ENCODE measurements around the gene KRTAP10-12. TPM values are rescaled to one million over a fixed set of nuclear protein-coding genes. Genes with fewer than 3 reads are reported as not detected.
A peak's percentile ranks its signal among the peaks of the same experiment; 100 is the strongest.

The KRTAP10-12 gene
- total RNA-seq, 2 experiments from 2014 or later = not detected

GRCh38 chr21:44695184-44695583 is 1.8 kb upstream of the KRTAP10-12 start:
- Mint-ChIP-seq H3K36me3 (peaks cover 7% of the 10 kb centered on the region), H3K27ac (no peak overlapping the region), H3K4me1 (peaks cover 4% of the 10 kb centered on the region), H3K27me3 (peaks cover 64% of the 10 kb centered on the region), H3K4me3 (no peak overlapping the region), H3K9me3 (ENCODE audit: low read depth) (peaks cover 10% of the 10 kb centered on the region)
- CTCF ChIA-PET = interaction anchor here (1.3 kb wide), 1 partner anchor 9 kb away, joined by 3 read pairs; no protein-coding TSS in a partner anchor
- ATAC-seq (no peak), DNase-seq (no peak)

DNA sequence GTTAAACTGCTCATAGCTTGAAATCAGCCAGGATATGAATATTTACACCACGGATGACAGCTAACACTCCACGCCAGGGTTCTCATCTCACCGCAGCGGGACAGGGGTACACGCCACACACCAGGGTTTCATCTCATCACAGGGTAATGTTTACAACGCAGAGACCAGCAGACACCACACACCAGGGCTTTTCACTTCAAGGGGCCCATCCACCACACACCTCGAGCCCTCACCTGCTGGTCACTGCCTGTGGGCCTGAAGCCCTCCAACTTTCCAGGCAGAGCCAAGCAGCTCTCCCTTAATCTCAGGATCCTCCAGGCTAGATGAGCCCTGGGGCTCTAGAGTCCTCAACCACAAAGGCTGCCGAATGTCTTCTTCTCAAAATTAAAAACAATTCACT is 1.3 kb upstream of the KRTAP10-12 start:
- peaks cover 63% of the 10 kb centered on the region for H3K27me3 Mint-ChIP-seq
- H3K27ac Mint-ChIP-seq = no peak overlapping the region
- no peak overlapping the region for H3K4me3 Mint-ChIP-seq
- CTCF ChIA-PET = interaction anchor here (1.3 kb wide), 1 partner anchor 10 kb away, joined by 3 read pairs; no protein-coding TSS in a partner anchor
- peaks cover 7% of the 10 kb centered on the region for H3K36me3 Mint-ChIP-seq
- peaks cover 10% of the 10 kb centered on the region for H3K9me3 Mint-ChIP-seq (ENCODE audit: low read depth)
- no peak for DNase-seq
- no peak for ATAC-seq
- peaks cover 4% of the 10 kb centered on the region for H3K4me1 Mint-ChIP-seq

- ATAC-seq (no peak), DNase-seq (no peak)
- Mint-ChIP-seq H3K27ac (no peak overlapping the region), H3K4me3 (no peak overlapping the region), H3K36me3 (peaks cover 7% of the 10 kb centered on the region), H3K9me3 (ENCODE audit: low read depth) (peaks cover 10% of the 10 kb centered on the region), H3K4me1 (peaks cover 4% of the 10 kb centered on the region), H3K27me3 (peaks cover 66% of the 10 kb centered on the region)
- CTCF ChIA-PET = no interaction called here
Observed at GRCh38 chr21:44696572-44696971, 400 bp upstream of the KRTAP10-12 start.

- Mint-ChIP-seq H3K4me3 (no peak overlapping the region), H3K36me3 (peaks cover 2% of the 10 kb centered on the region), H3K27ac (no peak overlapping the region), H3K9me3 (ENCODE audit: low read depth) (peaks cover 4% of the 10 kb centered on the region), H3K27me3 (peaks cover 66% of the 10 kb centered on the region), H3K4me1 (peaks cover 4% of the 10 kb centered on the region)
- ATAC-seq = no peak
- CTCF ChIA-PET = interaction anchor here (1.1 kb wide), 1 partner anchor 188 kb away, joined by 3 read pairs; no protein-coding TSS in a partner anchor
- DNase-seq = no peak
Observed at GRCh38 chr21:44697811-44698734, 1.1 kb downstream of the KRTAP10-12 start.

GRCh38 chr21:44699502-44700001 is 2.6 kb downstream of the KRTAP10-12 start:
- Mint-ChIP-seq H3K27me3 (peaks cover 77% of the 10 kb centered on the region), H3K9me3 (ENCODE audit: low read depth) (no peaks in the 10 kb centered on the region), H3K27ac (no peak overlapping the region), H3K4me1 (no peaks in the 10 kb centered on the region), H3K36me3 (no peaks in the 10 kb centered on the region), H3K4me3 (no peak overlapping the region)
- DNase-seq = no peak
- no peak for ATAC-seq
- CTCF ChIA-PET = no interaction called here

- DNase-seq = peak; percentile 34
- no peak overlapping the region for H3K4me3 Mint-ChIP-seq
- no peaks in the 10 kb centered on the region for H3K9me3 Mint-ChIP-seq (ENCODE audit: low read depth)
- no peaks in the 10 kb centered on the region for H3K4me1 Mint-ChIP-seq
- H3K36me3 Mint-ChIP-seq = peaks cover 1% of the 10 kb centered on the region
- CTCF ChIA-PET = no interaction called here
- no peak overlapping the region for H3K27ac Mint-ChIP-seq
- peaks cover 85% of the 10 kb centered on the region for H3K27me3 Mint-ChIP-seq
- no peak for ATAC-seq
Observed at GRCh38 chr21:44700101-44701022, 3.4 kb downstream of the KRTAP10-12 start.

DNA sequence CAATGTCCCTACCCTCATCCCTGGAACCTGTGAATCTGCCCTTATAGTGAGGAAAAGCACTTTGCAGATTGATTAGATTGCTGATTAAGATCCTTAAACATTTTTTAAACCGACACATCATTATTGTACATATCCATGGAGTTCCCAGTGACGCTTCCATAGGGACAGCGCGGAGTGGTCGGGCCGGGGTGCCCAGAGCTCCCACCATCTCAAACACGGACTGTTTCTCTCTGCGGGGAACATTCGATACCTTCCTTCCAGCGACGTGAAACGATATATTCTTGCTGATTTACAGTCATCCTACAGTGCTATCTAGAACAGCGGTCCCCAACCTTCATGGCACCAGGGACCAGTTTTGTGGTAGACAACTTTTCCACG is 4.0 kb downstream of the KRTAP10-12 start:
- no peaks in the 10 kb centered on the region for H3K9me3 Mint-ChIP-seq (ENCODE audit: low read depth)
- H3K4me1 Mint-ChIP-seq = no peaks in the 10 kb centered on the region
- H3K27ac Mint-ChIP-seq = no peak overlapping the region
- no peak overlapping the region for H3K4me3 Mint-ChIP-seq
- DNase-seq = no peak
- H3K36me3 Mint-ChIP-seq = peaks cover 6% of the 10 kb centered on the region
- no peak for ATAC-seq
- CTCF ChIA-PET = interaction anchor here (1.0 kb wide), 1 partner anchor 9 kb away, joined by 3 read pairs; no protein-coding TSS in a partner anchor
- H3K27me3 Mint-ChIP-seq = peaks cover 89% of the 10 kb centered on the region

DNA sequence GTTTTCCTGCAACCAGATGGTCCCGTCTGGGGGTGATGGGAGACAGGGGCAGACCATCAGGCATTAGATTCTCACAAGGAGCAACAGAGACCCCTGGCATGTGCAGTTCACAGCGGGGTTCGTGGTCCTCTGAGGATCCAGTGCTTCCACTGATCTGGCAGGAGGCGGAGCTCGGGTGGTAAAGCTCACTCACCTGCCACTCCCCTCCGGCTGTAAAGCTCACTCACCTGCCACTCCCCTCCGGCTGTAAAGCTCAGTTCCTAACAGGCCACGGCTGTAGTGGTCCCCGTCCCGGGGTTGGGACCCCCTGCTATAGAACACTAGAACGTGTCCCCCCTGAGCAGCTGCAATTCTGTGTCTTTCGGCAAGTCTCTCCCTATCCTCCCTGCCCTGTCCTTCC is 4.6 kb downstream of the KRTAP10-12 start:
- H3K27me3 Mint-ChIP-seq = peaks cover 90% of the 10 kb centered on the region
- no peaks in the 10 kb centered on the region for H3K9me3 Mint-ChIP-seq (ENCODE audit: low read depth)
- no peaks in the 10 kb centered on the region for H3K4me1 Mint-ChIP-seq
- no peak overlapping the region for H3K4me3 Mint-ChIP-seq
- ATAC-seq = no peak
- DNase-seq = peak; percentile 35
- no peak overlapping the region for H3K27ac Mint-ChIP-seq
- CTCF ChIA-PET = interaction anchor here (1.0 kb wide), 1 partner anchor 10 kb away, joined by 3 read pairs; no protein-coding TSS in a partner anchor
- H3K36me3 Mint-ChIP-seq = peaks cover 9% of the 10 kb centered on the region

DNA sequence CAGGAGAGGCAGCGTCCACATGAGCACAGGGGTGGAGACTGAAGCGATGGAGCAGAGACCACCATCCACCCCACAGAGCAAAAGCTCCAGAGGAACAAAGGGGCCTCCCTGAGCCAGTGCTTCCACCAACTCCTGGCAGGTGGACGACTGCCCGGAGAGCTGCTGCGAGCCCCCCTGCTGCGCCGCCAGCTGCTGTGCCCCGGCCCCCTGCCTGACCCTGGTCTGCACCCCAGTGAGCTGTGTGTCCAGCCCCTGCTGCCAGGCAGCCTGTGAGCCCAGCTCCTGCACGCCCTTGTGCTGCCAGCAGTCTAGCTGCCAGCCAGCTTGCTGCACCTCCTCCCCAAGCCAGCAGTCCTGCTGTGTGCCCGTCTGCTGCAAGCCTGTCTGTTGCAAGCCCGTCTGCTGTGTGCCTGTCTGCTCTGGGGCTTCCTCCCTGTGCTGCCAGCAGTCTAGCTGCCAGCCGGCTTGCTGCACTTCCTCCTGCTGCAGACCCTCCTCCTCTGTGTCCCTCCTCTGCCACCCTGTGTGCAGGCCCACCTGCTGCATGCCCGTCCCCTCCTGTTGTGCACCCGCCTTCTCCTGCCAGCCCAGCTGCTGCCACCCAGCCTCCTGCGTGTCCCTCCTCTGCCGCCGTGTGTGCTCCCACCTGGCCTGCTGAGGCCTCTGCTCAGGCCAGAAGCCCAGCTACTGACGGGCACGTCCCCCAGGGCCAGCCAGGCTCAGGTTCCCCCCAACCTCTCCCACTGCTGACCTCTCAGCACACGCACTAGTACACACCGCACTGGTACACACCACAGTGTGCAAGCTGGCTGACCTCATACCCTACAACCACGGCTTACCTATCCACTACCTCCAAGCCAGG is 5.4 kb downstream of the KRTAP10-12 start:
- CTCF ChIA-PET = interaction anchor here (1.0 kb wide), 2 partner anchors 10 to 192 kb away, joined by 3 read pairs; no protein-coding TSS in a partner anchor

DNA sequence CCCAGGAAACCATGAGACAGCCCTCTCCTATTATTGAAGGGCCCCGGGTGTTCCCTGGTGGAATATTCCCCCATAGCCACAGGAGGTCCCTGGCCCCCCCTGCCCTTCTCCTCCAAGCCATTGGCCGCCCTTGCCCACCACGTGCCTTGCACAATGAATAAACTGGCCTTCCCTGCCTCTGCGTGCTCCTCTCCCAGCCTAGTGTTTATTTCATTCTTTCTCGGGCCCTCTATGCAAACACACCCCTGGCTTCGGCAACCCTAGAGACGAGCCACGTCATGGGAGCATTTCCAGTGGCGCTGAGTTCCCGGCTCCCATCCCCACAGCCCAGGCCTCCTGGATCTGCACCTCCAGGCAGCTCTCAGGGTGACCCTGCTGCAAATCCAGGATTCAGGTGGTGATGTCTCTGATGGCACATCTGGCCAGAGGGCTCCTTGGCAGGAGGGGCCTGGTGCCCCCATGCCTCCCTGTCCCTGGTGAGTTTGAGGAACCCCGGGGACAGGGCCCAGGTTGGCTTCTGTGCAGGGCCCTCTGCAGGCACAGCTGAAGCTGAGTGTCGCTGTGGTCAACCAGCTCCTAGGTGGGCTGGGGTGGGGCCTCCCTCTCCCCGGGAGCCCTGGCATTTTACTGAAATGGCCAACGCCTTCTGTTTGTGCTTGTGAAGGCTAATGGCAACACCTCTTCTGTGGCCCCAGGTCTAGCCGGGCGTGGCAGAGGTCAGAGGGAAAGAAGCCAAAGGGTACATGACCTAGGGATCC is 6.2 kb downstream of the KRTAP10-12 start:
- Mint-ChIP-seq H3K27me3 (peaks cover 88% of the 10 kb centered on the region), H3K4me1 (no peaks in the 10 kb centered on the region), H3K27ac (no peak overlapping the region), H3K9me3 (ENCODE audit: low read depth) (no peaks in the 10 kb centered on the region), H3K36me3 (peaks cover 9% of the 10 kb centered on the region), H3K4me3 (no peak overlapping the region)
- CTCF ChIA-PET = interaction anchor here (1.0 kb wide), 1 partner anchor 193 kb away, joined by 3 read pairs; no protein-coding TSS in a partner anchor
- no peak for ATAC-seq
- DNase-seq = peak; percentile 29

More for the DNA sequence above, 5.4 kb downstream of the KRTAP10-12 start:
- Mint-ChIP-seq H3K36me3 (peaks cover 9% of the 10 kb centered on the region), H3K9me3 (ENCODE audit: low read depth) (no peaks in the 10 kb centered on the region), H3K27me3 (peaks cover 88% of the 10 kb centered on the region), H3K4me1 (no peaks in the 10 kb centered on the region), H3K27ac (no peak overlapping the region), H3K4me3 (no peak overlapping the region)
- DNase-seq (peak; percentile 37), ATAC-seq (no peak)

GRCh38 chr21:44703731-44704635 is 7.0 kb downstream of the KRTAP10-12 start:
- Mint-ChIP-seq H3K4me3 (no peak overlapping the region), H3K36me3 (peaks cover 9% of the 10 kb centered on the region), H3K27me3 (peaks cover 88% of the 10 kb centered on the region), H3K9me3 (ENCODE audit: low read depth) (no peaks in the 10 kb centered on the region), H3K27ac (no peak overlapping the region), H3K4me1 (no peaks in the 10 kb centered on the region)
- ATAC-seq (no peak), DNase-seq (peak; percentile 38)
- CTCF ChIA-PET = interaction anchor here (1.0 kb wide), 1 partner anchor 193 kb away, joined by 3 read pairs; no protein-coding TSS in a partner anchor
